ENCODE results near the gene PPP4R1. TPM values are rescaled to one million over a fixed set of nuclear protein-coding genes. Genes with fewer than 3 reads are reported as not detected.

Gene PPP4R1
- polyA plus RNA-seq, 1 of the 3 experiments (the other 2 are of a cell fraction), result 53.4 TPM

DNA sequence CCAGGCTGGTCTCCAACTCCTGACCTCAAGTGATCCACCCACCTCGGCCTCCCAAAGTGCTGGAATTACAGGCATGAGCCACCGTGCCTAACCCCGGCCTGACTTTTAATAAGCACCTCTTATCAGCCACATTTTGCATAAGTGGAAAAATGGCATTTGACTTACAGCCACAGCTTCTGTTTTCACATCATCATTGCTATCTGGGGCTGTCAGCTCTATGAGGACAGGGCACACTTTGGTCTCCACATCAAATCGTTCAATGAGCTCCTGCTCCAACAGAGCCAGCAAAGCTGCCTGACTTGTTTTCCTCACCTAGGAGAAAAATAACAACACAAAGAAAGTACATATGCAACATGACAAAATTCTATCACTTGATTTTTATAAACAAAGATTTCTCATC lies 26.4 kb downstream of the PPP4R1 start:
- WGBS (ENCODE audit: low lambda C conversion rate), result 79% methylated on average over 4 of the region's 4 CpGs
- POLR2A ChIA-PET, result no interaction called here
- Histone ChIP-seq H3K27ac (ENCODE audit: low read depth in 2 of 2, low read length in 1 of 2) (no peak overlapping the region), H3K4me1 (ENCODE audit: control insufficient read depth in 1 of 2, insufficient read depth in 2 of 2, low read depth in 1 of 2, low read length in 1 of 2) (no peaks in the 10 kb centered on the region), H4K20me1 (ENCODE audit: insufficient read depth) (no peaks in the 10 kb centered on the region), H3K27me3 (ENCODE audit: insufficient read depth) (no peaks in the 10 kb centered on the region), H3K4me3 (ENCODE audit: low read depth in 2 of 2, low read length in 1 of 2) (no peak overlapping the region), H3K9ac (no peak overlapping the region), H3K9me2 (no peaks in the 10 kb centered on the region), H3F3A (replicated peaks; ENCODE audit: insufficient read depth) (peaks cover 3% of the 10 kb centered on the region), H3K9me3 (no peaks in the 10 kb centered on the region), H2AFZ (ENCODE audit: low read depth) (no peak overlapping the region), H3K36me3 (replicated peaks in 1 of 2; ENCODE audit: control insufficient read depth in 1 of 2, insufficient read depth in 2 of 2, low read length in 1 of 2) (peaks cover 62 to 87% of the 10 kb centered on the region in 2 experiments), H3K79me2 (ENCODE audit: insufficient read depth) (peaks cover 73% of the 10 kb centered on the region), H3K4me2 (no peak overlapping the region)
- CTCF ChIA-PET, result no interaction called here
- DNase-seq, result no peak
- TF ChIP-seq EP300 (IDR thresholded peaks at IDR 0.05; ENCODE audit: borderline replicate concordance in 1 of 2, low read depth in 1 of 2, low read length in 1 of 2), result no peak
- no peak for TF ChIP-seq YY1 (IDR thresholded peaks at IDR 0.05; ENCODE audit: low read depth)
- TF ChIP-seq, protein P1, sequence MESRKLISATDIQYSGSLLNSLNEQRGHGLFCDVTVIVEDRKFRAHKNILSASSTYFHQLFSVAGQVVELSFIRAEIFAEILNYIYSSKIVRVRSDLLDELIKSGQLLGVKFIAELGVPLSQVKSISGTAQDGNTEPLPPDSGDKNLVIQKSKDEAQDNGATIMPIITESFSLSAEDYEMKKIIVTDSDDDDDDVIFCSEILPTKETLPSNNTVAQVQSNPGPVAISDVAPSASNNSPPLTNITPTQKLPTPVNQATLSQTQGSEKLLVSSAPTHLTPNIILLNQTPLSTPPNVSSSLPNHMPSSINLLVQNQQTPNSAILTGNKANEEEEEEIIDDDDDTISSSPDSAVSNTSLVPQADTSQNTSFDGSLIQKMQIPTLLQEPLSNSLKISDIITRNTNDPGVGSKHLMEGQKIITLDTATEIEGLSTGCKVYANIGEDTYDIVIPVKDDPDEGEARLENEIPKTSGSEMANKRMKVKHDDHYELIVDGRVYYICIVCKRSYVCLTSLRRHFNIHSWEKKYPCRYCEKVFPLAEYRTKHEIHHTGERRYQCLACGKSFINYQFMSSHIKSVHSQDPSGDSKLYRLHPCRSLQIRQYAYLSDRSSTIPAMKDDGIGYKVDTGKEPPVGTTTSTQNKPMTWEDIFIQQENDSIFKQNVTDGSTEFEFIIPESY (IDR thresholded peaks at IDR 0.05; ENCODE audit: borderline replicate concordance, low read depth), result no peak
- TF ChIP-seq GATA2 (CRISPR knock-in tag; IDR thresholded peaks at IDR 0.05), result no peak

DNA sequence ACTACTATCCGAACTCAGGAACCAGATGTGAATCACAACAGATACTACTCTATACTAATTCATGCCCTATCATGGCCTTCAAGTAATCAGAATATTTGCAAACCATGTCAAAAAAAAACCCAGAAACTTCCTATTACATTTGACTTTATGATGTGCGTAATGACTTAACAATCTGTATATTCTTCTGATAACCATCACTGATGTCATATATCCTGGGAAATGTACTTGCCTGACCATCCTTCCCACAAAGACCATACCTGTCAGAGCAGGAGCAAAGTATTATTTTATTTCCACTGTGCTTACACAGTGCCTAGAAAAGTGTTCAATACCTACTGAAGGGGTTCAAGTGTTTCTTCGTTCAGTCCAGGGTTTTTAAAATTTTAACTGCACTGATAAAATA lies 27.5 kb downstream of the PPP4R1 start:
- H3K4me1 ChIP-seq (ENCODE audit: control insufficient read depth in 1 of 2, insufficient read depth in 2 of 2, low read depth in 1 of 2, low read length in 1 of 2), result no peaks in the 10 kb centered on the region
- H3K4me3 ChIP-seq (ENCODE audit: low read depth in 2 of 2, low read length in 1 of 2), result no peak overlapping the region
- no peaks in the 10 kb centered on the region for H4K20me1 ChIP-seq (ENCODE audit: insufficient read depth)
- no peak overlapping the region for H3K27ac ChIP-seq (ENCODE audit: low read depth in 2 of 2, low read length in 1 of 2)
- 93% methylated on average over 3 of the region's 3 CpGs for WGBS (ENCODE audit: low lambda C conversion rate)
- no peaks in the 10 kb centered on the region for H3K27me3 ChIP-seq (ENCODE audit: insufficient read depth)
- peaks cover 64 to 87% of the 10 kb centered on the region in 2 experiments for H3K36me3 ChIP-seq (replicated peaks in 1 of 2; ENCODE audit: control insufficient read depth in 1 of 2, insufficient read depth in 2 of 2, low read length in 1 of 2)
- DNase-seq, result no peak
- no peaks in the 10 kb centered on the region for H3K9me2 ChIP-seq
- CTCF ChIA-PET, result interaction anchor here (0.6 kb wide), 1 partner anchor 38 kb away, joined by 3 read pairs; no protein-coding TSS in a partner anchor
- H3F3A ChIP-seq (replicated peaks; ENCODE audit: insufficient read depth), result peaks cover 3% of the 10 kb centered on the region
- no peaks in the 10 kb centered on the region for H3K9me3 ChIP-seq
- no peak overlapping the region for H3K4me2 ChIP-seq
- POLR2A ChIA-PET, result no interaction called here
- H3K79me2 ChIP-seq (ENCODE audit: insufficient read depth), result peaks cover 71% of the 10 kb centered on the region
- H3K9ac ChIP-seq, result no peak overlapping the region
- no peak overlapping the region for H2AFZ ChIP-seq (ENCODE audit: low read depth)
- TF ChIP-seq, protein P2, sequence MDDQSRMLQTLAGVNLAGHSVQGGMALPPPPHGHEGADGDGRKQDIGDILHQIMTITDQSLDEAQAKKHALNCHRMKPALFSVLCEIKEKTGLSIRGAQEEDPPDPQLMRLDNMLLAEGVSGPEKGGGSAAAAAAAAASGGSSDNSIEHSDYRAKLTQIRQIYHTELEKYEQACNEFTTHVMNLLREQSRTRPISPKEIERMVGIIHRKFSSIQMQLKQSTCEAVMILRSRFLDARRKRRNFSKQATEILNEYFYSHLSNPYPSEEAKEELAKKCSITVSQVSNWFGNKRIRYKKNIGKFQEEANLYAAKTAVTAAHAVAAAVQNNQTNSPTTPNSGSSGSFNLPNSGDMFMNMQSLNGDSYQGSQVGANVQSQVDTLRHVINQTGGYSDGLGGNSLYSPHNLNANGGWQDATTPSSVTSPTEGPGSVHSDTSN (IDR thresholded peaks at IDR 0.05), result no peak

DNA sequence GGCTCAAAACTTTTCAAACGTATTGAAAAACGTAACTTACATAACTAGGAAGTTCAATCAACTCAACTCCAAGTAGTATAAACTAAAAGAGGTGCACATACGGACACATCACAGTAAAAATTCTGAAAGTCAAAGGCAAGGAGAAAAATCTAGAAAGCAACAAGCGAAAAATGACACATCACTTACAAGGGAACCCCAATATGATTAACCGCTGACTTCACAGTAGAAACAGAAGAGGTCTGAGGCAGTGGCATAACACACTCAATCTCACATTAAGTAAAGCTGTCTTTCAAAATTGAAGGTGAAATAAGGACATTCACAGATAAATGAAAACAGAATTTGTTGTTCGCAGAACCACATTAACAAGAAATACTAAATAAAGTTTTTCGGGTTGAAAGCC lies 32.7 kb downstream of the PPP4R1 start:
- no peaks in the 10 kb centered on the region for H3K9me3 ChIP-seq
- H3K9ac ChIP-seq, result no peak overlapping the region
- H3K4me3 ChIP-seq (ENCODE audit: low read depth in 2 of 2, low read length in 1 of 2), result no peak overlapping the region
- H3K27ac ChIP-seq (ENCODE audit: low read depth in 2 of 2, low read length in 1 of 2), result no peak overlapping the region
- no peaks in the 10 kb centered on the region for H3K9me2 ChIP-seq
- no peak overlapping the region for H3K4me2 ChIP-seq
- peaks cover 65% of the 10 kb centered on the region for H3K79me2 ChIP-seq (ENCODE audit: insufficient read depth)
- no peaks in the 10 kb centered on the region for H3K4me1 ChIP-seq (ENCODE audit: control insufficient read depth in 1 of 2, insufficient read depth in 2 of 2, low read depth in 1 of 2, low read length in 1 of 2)
- CTCF ChIA-PET, result no interaction called here
- 97% methylated on average over 7 of the region's 7 CpGs for WGBS (ENCODE audit: low lambda C conversion rate)
- H2AFZ ChIP-seq (ENCODE audit: low read depth), result no peak overlapping the region
- H4K20me1 ChIP-seq (ENCODE audit: insufficient read depth), result no peaks in the 10 kb centered on the region
- H3F3A ChIP-seq (replicated peaks; ENCODE audit: insufficient read depth), result peaks cover 17% of the 10 kb centered on the region
- no peak for DNase-seq
- H3K27me3 ChIP-seq (ENCODE audit: insufficient read depth), result no peaks in the 10 kb centered on the region
- POLR2A ChIA-PET, result no interaction called here
- H3K36me3 ChIP-seq (replicated peaks in 1 of 2; ENCODE audit: control insufficient read depth in 1 of 2, insufficient read depth in 2 of 2, low read length in 1 of 2), result peaks cover 63 to 89% of the 10 kb centered on the region in 2 experiments
- TF ChIP-seq FOSL2 (IDR thresholded peaks at IDR 0.05; ENCODE audit: borderline replicate concordance, low read depth) (no peak), TCF12 (IDR thresholded peaks at IDR 0.05) (no peak), JUND (IDR thresholded peaks at IDR 0.05) (no peak), GABPA (IDR thresholded peaks at IDR 0.05; ENCODE audit: low read depth) (no peak), MEF2A (IDR thresholded peaks at IDR 0.05; ENCODE audit: borderline replicate concordance, low read depth) (no peak), ELF1 (IDR thresholded peaks at IDR 0.05) (no peak), TEAD4 (IDR thresholded peaks at IDR 0.05; ENCODE audit: borderline replicate concordance, insufficient read depth) (no peak), FOXJ3 (CRISPR knock-in tag; IDR thresholded peaks at IDR 0.05) (no peak)
- TF ChIP-seq, protein P2 (IDR thresholded peaks at IDR 0.05), result no peak
- TF ChIP-seq, protein P3, sequence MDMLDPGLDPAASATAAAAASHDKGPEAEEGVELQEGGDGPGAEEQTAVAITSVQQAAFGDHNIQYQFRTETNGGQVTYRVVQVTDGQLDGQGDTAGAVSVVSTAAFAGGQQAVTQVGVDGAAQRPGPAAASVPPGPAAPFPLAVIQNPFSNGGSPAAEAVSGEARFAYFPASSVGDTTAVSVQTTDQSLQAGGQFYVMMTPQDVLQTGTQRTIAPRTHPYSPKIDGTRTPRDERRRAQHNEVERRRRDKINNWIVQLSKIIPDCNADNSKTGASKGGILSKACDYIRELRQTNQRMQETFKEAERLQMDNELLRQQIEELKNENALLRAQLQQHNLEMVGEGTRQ (IDR thresholded peaks at IDR 0.05; ENCODE audit: borderline replicate concordance, low read depth, low read length), result no peak
